VCaP (cell line): ENCODE data around the gene RRP12.

Source experiments
- H3K27ac ChIP-seq: fragments of 450-650 bp; 2 replicates; pipeline ENCODE4 v1.5.1; 2017
- TF ChIP-seq, protein P1 (sequence below): fragments of 450-650 bp; conservative IDR thresholded peaks from 2 replicates; pipeline ENCODE4 v1.5.1; 2017; ENCODE audit warnings: mild to moderate bottlenecking, moderate library complexity

The RRP12 gene

DNA sequence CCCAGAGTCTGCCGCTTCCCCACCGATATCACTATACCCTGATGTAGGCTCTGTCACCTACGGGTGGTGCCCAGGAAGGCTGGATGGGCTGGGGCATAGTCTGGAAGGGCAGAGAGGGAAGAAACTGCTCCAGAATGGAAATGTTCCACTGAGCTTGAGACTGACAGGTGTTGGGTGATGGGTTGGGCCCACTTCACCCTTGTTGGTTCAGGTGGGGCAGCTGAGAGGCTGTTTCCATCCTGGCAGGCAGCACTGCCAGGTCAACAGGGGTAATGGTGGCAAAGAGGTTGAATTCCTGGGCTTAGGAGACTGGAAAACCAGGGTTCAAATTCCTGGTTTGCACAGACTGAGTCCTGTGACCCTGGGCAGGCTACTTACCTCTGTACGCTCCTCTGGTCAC, 38.1 kb downstream of the RRP12 start:
- H3K27ac ChIP-seq, result no peak overlapping the region
- TF ChIP-seq, protein P1, sequence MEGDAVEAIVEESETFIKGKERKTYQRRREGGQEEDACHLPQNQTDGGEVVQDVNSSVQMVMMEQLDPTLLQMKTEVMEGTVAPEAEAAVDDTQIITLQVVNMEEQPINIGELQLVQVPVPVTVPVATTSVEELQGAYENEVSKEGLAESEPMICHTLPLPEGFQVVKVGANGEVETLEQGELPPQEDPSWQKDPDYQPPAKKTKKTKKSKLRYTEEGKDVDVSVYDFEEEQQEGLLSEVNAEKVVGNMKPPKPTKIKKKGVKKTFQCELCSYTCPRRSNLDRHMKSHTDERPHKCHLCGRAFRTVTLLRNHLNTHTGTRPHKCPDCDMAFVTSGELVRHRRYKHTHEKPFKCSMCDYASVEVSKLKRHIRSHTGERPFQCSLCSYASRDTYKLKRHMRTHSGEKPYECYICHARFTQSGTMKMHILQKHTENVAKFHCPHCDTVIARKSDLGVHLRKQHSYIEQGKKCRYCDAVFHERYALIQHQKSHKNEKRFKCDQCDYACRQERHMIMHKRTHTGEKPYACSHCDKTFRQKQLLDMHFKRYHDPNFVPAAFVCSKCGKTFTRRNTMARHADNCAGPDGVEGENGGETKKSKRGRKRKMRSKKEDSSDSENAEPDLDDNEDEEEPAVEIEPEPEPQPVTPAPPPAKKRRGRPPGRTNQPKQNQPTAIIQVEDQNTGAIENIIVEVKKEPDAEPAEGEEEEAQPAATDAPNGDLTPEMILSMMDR, result no peak

DNA sequence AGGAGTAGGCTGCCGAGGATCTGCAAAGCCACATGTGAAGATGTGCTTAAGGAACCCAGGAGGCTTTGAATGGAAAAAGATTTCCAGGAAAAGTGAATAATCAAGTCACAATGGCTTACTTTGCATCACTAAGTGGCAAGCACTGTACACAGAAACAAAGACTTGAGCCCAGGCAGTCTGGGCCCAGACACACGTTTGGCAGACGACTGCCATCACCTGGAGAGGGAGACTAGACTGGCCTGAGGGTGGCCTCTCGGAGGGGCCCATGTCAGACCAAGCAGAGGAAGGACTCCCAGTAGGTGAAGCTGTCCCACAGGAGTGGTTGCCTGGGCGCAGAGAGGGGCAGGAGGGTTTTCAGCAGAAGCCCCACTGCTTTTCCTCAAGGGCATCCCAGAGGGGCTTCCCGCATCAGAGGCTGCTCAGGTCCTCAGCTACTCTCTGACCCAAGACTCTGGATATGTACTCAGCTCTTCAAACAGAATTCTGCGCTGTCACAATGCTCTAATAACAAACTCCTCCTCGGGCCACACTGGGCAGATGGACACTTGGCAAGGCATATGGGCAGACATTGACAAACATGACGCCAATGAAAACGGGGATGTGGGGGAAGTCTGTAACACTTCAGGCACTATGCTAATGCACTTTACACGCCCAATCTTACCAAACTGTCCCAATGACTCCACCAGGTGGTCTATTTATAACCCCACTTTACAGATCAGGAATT, 38.7 kb downstream of the RRP12 start:
- H3K27ac ChIP-seq, result no peak overlapping the region
- TF ChIP-seq, protein P1, result no peak

DNA sequence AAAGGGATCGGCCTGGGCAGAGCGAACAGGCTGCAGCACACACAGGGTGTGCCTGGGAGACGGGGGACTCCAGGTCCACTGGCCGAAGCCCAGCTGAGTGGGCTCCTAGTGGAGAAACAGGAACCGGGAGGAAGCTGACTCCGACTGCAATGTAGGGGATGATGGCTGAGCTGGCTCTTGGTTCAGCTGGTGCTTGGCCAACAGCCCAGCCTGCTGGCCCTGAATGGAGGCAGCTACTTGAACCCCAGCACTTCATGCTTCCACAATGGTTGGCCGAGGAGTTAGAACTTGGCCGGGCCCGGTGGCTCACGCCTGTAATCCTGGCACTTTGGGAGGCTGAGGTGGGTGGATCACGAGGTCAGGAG, 39.6 kb downstream of the RRP12 start:
- TF ChIP-seq, protein P1, result no peak
- no peak overlapping the region for H3K27ac ChIP-seq

DNA sequence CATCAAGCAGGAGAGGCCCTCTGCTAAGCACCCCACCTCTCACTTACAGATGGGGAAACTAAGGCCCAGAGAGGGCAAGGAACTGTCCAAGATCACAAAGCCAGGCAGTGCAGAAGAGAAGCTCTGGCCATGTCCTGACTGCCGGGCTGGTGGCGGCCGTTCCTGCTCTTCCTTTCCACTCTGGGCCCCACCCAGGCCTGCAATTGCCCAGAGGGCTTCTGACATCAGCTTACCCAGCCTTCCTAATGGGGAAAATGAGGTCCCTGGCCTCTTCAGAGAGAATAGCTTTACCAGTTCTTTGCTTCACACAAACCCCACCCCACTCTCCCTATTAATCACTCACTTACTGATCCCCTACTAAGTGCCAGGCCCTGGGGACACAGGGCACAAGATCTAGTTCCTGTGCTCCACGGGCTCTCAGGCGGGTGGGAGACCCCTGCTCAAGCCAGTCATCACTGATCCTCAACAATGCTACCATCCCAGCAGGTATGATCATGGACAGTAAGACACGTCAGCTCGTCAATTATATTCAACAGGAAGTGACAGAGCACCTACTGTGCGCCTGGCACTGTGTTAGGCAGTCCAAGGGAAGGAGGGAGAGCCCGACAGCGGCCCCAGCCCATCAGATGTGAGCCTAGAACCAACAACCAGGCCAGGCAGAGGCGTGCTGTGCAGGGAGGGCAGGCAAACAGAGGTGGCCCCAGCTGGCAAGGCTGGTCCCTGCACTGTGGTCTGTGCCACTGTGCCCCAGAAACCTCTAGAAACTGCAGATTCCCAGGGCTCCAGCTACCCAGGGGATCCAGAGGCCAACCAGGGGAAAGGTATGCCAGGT, 40.2 kb downstream of the RRP12 start:
- TF ChIP-seq, protein P1, result no peak
- no peak overlapping the region for H3K27ac ChIP-seq

DNA sequence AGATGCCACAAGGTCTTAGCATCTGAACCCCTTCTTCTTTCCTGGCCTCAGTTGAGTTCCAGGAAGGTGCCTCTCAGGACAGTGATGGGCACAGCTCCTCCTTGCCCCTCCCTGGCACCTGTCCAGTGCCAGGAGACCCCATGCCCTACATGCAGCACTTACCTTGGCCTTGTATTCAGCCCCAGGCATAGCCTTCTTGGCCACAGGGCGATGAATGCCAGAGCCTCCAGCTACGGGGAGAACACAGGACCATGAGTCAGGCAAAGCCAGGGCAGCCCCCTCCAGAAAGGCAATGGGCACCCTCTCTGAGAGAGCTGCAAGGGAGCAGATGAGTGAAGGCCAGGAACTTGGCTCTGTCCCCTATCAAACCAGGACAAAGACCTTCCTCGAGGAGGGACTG, 42.4 kb downstream of the RRP12 start:
- TF ChIP-seq, protein P1, result no peak
- H3K27ac ChIP-seq, result no peak overlapping the region

DNA sequence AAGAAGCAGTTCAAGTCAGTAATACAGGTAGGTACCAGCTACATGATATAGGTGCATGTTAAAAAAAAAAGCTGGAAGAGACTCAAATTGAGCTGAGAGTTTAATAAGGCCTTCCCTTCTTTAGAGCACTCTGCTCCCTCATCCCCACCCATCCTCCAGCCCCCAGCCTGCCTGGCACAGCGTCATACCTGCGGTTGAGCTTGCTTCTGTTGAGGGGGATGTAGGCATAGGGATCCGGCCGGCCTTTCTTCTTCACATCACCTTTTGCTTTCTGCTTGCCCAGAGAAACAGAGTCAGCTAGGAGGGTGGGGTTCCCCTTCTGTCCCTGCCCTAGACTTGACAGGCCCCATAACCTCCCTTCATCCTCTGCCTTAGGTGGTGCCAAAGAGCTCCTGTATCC, 42.8 kb downstream of the RRP12 start:
- TF ChIP-seq, protein P1, result no peak
- no peak overlapping the region for H3K27ac ChIP-seq

DNA sequence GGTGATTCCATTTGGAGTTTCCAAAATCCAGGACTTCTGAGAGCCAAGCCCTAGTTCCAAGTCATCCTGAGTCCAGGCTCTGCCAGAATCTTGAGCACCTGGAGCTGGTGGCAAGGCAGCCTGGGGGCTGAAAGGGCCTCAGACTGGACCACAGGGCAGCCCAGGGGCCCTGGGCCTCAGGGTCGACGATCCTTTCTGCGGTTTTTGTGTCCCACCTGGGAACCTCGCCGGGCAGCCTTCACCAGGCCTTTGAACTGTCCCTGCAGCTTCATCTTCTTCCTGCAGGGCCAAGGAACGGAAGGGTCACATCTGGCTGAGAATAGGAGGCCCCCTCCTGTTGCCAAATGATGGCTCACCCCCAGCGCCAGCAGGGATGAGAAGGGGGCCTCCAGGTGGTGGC, 44.2 kb downstream of the RRP12 start:
- TF ChIP-seq, protein P1, result no peak

More for the DNA sequence above, 44.2 kb downstream of the RRP12 start:
- no peak overlapping the region for H3K27ac ChIP-seq
